Stimulated activated CD8-positive, alpha-beta memory T cell treated with anti-CD3 and anti-CD28 coated beads, Interleukin-7, amount 100 ng/mL, for 4 hours (primary cell): ENCODE results near the gene ZNF20.
"Not testable (repeated sequence)": the region's sequence is repeated elsewhere in the genome, so short reads cannot be mapped to it uniquely, and the experiment has no call there.

ENCODE experiments used
- DNase-seq, 2 donors: peaks; one replicate each; pipeline ENCODE4 v3.0.0-alpha.2; 2020; ENCODE audit warnings: low read depth in 2 of 2

Gene ZNF20

GRCh38 chr19:12112701-12113100, 27.4 kb downstream of the ZNF20 start:
- no peak for DNase-seq

DNA sequence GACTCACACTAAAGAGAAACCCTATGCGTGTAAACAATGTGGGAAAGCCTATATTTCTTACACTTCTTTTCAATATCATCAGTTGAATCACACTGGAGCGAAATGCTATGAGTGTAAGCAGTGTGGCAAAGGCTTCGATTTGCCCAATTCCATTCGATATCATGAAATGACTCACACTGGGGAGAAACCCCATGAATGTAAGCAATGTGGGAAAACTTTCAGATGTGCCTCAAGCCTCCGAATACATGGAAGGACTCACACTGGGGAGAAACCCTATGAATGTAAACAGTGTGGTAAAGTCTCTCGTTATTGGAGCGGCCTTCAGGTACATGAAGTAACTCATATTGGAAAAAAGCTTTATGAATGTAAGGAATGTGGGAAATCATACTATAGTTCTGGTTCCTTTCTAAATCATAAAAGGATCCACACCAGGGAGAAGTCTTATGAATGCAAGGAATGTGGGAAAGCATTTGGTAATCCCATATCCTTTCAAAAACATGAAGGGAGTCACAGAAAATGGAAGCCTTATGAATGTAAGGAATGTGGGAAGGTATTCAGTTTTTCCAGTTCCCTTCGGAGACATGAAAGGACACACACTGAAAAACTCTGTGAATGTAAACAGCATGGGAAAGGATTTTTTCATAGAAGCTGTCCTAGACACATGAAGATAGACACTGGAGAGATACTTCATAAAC, 28.1 kb downstream of the ZNF20 start:
- DNase-seq: no peak

GRCh38 chr19:12111176-12111575, 29.0 kb downstream of the ZNF20 start:
- no peak for DNase-seq

DNA sequence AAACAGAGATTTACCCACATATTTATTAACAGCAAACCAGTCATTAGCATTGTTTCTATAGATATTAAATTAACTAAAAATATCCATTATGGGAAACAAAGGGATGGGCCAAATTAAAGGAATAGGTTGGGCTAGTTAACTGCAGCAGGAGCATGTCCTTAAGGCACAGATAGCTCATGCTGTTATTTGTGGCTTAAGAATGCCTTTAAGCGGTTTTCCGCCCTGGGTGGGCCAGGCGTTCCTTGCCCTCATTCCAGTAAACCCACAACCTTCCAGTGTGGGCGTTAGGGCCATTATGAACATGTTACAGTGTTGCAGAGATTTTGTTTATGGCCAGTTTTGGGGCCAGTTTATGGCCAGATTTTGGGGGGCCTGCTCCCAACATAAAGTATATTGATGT, 36.2 kb downstream of the ZNF20 start:
- DNase-seq: not testable (repeated sequence)

DNA sequence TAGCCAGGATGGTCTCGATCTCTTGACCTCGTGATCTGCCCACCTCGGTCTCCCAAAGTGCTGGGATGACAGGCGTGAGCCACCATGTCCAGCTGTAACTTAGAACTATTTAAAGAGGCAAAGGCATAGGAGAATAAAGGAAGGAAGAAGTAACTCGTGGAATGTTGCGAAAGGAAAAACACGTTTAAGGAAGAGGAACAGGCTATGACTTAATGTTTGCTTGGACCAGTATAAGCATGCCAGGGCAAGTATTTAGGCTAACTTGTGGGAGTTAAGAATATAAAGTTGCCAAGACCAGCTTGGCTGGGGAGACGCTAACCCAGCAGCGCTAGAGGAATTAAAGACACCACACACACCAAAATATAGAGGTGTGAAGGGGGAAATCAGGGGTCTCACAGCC, 42.1 kb downstream of the ZNF20 start:
- no peak for DNase-seq

DNA sequence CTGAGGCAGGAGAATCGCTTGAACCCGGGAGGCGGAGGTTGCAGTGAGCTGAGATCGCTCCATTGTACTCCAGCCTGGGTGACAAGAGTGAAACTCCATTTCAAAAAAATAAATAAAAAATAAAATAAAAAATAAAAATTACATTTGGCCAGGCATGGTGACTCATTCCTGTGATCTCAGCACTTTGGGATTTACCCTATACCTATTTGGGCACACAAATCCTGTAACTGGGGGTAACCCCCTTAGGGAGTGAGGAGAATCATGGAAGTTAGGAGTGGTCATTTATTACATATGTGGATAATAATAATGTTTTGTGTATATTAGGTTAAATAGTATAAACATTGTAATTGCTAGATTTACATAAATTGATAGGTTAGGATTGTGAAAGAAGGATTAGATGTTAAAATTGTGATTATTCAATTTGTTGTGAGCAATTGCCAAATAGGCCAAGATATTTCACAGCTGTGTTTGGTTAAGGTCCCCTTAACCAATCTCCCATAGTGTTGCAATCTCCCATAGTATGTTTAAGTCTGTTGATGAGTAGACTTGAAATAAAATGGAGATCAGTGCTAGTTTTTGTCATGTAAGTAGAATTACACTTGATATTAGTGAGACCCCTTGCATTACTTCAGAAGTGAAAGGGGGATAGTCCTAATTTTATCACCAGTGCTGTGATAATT, 44.9 kb downstream of the ZNF20 start:
- DNase-seq: no peak

DNA sequence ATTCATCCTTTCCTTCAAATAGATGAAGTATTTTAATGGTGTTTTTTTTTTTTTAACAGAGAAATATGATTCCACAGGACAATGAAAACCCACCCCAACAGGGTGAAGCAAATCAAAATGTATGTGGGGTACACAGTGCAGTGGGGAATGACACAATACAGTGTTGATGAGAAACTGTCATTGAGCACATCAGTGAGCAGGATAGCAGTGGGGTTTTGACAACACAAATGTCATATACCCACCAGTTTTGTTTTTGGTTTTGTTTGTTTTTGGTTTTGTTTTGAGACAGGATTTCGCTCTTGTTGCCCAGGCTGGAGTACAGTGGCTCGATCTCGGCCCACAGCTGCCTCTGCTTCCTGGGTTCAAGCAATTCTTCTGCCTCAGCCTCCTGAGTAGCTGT, 46.4 kb downstream of the ZNF20 start:
- no peak for DNase-seq

- no peak for DNase-seq
Observed at GRCh38 chr19:12092956-12093355, 47.2 kb downstream of the ZNF20 start.

DNA sequence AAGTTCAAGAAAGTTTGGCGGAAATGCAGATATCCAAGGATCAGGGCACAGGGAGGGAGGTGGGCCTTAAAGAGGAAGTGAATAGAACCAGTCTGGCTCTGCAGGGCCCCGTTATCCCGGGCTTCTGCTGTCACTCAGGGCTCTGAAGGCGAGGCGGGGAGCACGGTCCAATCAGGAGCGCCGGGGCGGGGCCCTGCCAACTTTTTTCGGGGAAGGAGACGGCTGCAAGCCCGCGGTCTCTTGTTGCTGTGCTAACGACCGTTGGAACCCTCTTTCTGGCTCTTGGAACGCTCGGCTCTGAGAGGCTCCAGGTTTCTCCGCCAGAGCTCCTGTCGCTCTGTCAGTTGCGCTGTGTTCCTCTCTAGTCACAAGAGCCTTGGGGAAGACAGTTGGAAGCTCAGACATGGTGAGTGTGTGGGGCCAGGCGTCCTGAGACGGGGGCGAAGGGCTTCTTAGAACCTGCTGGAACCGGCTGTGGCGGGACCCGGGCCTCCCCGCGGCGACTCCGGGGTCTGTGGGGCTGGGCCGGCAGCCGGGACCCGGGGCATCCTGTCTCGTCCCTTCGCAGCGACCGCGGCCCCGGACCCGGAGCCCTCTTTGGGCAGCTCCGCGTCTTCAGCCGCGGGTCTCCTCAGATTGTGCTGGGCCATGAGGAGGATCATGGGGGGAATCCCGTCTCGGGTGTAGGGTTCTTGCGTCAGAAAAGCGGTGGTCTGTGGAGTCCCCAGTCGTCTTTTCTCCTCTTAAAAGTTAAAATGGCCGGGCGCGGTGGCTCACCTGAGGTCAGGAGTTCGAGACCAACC, 47.9 kb downstream of the ZNF20 start:
- peak; percentile 2 to 34 for DNase-seq

- peak; percentile 21 to 35 for DNase-seq
Observed at GRCh38 chr19:12090807-12091206, 49.3 kb downstream of the ZNF20 start.

- DNase-seq: no peak
Observed at GRCh38 chr19:12085074-12085818, 54.9 kb downstream of the ZNF20 start.

DNA sequence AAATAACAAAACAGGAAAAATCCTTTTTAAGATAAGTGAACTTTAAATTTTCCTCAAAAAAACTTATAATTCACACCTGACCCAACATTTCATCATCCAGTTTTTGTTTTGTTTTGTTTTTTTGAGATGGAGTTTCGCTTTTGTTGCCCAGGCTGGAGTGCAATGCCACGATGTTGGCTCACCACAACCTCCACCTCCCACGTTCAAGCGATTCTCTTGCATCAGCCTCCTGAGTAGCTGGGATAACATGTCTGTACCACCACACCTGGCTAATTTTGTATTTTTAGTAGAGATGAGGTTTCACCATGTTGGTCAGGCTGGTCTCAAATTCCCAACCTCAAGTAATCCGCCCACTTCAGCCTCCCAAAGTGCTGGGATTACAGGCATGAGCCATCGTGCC, 56.8 kb downstream of the ZNF20 start:
- not testable (repeated sequence) for DNase-seq
